Measurements from ENCODE around the gene PAQR9. TPM values are rescaled to one million over a fixed set of nuclear protein-coding genes. Genes with fewer than 3 reads are reported as not detected.

PAQR9 gene
- total and polyA plus RNA-seq, 2 donors (not counting 1 experiment from before 2014, with no cell fraction given) = not detected

DNA sequence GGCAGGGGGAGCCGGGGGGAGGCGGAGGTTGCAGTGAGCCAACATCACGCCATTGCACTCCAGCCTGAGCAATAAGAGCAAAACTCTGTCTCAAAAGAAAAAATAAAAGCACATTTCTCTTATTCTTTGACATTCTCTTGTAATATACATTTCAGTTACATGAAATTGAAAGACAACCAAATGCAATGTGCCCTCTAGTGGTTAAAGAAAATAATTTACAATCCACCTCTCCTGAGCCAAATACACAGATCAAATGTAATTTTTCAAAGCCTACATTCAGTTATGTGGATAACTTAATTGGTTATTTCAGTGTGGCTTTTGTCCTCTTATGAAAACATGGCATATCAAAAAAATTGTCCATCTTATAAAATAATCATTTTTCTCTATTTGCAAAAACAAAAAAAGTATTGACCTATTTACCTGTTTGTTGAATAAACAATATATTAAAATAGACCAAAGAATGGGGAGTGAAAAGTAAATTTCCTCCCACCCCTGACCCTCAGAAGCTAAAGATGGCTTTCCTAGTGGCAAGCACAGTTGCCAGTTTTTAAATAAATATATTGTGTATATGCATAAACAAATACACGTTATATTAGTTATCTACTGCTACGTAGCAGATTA is 23.7 kb upstream of the PAQR9 start:
- Histone ChIP-seq H3K9me3 (ENCODE audit: control extremely low read depth in 1 of 3, control insufficient read depth in 2 of 3, insufficient read depth in 1 of 3, low read length in 2 of 3) (no peaks in the 10 kb centered on the region), H3K4me3 (ENCODE audit: control extremely low read depth in 1 of 5, extremely low read depth in 1 of 5, insufficient read depth in 1 of 5, low read depth in 2 of 5, low read length in 4 of 5) (no peak overlapping the region), H3K27ac (ENCODE audit: low read length in 2 of 2) (no peak overlapping the region), H3K36me3 (replicated peaks in 1 of 2; ENCODE audit: control extremely low read depth in 1 of 2, control insufficient read depth in 1 of 2, extremely low read depth in 1 of 2, insufficient read depth in 2 of 2, low read length in 1 of 2) (no peaks in the 10 kb centered on the region), H3K27me3 (replicated peaks in 1 of 4; ENCODE audit: control extremely low read depth in 1 of 4, control insufficient read depth in 3 of 4, insufficient read depth in 4 of 4, low read length in 3 of 4) (no peaks in the 10 kb centered on the region), H3K4me2 (replicated peaks; ENCODE audit: low read depth, low read length, poor library complexity, severe bottlenecking) (no peak overlapping the region), H3K4me1 (ENCODE audit: control insufficient read depth in 2 of 2, insufficient read depth in 2 of 2, low read length in 2 of 2) (no peaks in the 10 kb centered on the region), H3K9ac (ENCODE audit: low read length) (no peak overlapping the region), H2AFZ (ENCODE audit: insufficient read depth, low read depth, low read length, poor library complexity, severe bottlenecking) (no peak overlapping the region), H3K79me2 (ENCODE audit: control insufficient read depth, insufficient read depth, low read length) (no peaks in the 10 kb centered on the region), H4K20me1 (ENCODE audit: control insufficient read depth, insufficient read depth, low read length, poor library complexity, severe bottlenecking) (no peaks in the 10 kb centered on the region)
- H3K9me3 Mint-ChIP-seq (ENCODE audit: insufficient read depth) = no peaks in the 10 kb centered on the region
- POLR2A ChIA-PET = no interaction called here
- H3K4me3 Mint-ChIP-seq = no peak overlapping the region
- TF ChIP-seq, protein P1, sequence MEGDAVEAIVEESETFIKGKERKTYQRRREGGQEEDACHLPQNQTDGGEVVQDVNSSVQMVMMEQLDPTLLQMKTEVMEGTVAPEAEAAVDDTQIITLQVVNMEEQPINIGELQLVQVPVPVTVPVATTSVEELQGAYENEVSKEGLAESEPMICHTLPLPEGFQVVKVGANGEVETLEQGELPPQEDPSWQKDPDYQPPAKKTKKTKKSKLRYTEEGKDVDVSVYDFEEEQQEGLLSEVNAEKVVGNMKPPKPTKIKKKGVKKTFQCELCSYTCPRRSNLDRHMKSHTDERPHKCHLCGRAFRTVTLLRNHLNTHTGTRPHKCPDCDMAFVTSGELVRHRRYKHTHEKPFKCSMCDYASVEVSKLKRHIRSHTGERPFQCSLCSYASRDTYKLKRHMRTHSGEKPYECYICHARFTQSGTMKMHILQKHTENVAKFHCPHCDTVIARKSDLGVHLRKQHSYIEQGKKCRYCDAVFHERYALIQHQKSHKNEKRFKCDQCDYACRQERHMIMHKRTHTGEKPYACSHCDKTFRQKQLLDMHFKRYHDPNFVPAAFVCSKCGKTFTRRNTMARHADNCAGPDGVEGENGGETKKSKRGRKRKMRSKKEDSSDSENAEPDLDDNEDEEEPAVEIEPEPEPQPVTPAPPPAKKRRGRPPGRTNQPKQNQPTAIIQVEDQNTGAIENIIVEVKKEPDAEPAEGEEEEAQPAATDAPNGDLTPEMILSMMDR (IDR thresholded peaks at IDR 0.05) = peak; percentile 77
- no peak for TF ChIP-seq EZH2 (IDR thresholded peaks at IDR 0.05; ENCODE audit: borderline replicate concordance, insufficient read depth, low read depth, low read length, poor library complexity, severe bottlenecking)
- no peaks in the 10 kb centered on the region for H3K4me1 Mint-ChIP-seq
- ATAC-seq (ENCODE audit: low read depth) = no peak
- H3K27me3 Mint-ChIP-seq = peaks cover 5% of the 10 kb centered on the region
- CTCF ChIA-PET = interaction anchor here (0.7 to 2.5 kb wide), 5 partner anchors 10 to 694 kb away, joined by 3 to 8 read pairs (median 3); partner anchors contain the start of gene U2SURP
- WGBS (ENCODE audit: insufficient coverage) = 100% methylated on average over 2 of the region's 5 CpGs
- DNase-seq = peak; percentile 50
- intact Hi-C loops (cut with micrococcal nuclease) = loop anchor here (1.0 to 5.0 kb wide), 2 partner anchors 401 to 860 kb away; no protein-coding TSS in a partner anchor
- no peak overlapping the region for H3K27ac Mint-ChIP-seq

GRCh38 chr3:142984255-142984654 is 20.8 kb upstream of the PAQR9 start:
- Mint-ChIP-seq H3K4me3 (no peak overlapping the region), H3K27ac (no peak overlapping the region), H3K4me1 (no peaks in the 10 kb centered on the region), H3K9me3 (ENCODE audit: insufficient read depth) (no peaks in the 10 kb centered on the region), H3K27me3 (peaks cover 20% of the 10 kb centered on the region)
- Histone ChIP-seq H3K4me1 (ENCODE audit: control insufficient read depth in 2 of 2, insufficient read depth in 2 of 2, low read length in 2 of 2) (no peaks in the 10 kb centered on the region), H4K20me1 (ENCODE audit: control insufficient read depth, insufficient read depth, low read length, poor library complexity, severe bottlenecking) (no peaks in the 10 kb centered on the region), H3K79me2 (ENCODE audit: control insufficient read depth, insufficient read depth, low read length) (no peaks in the 10 kb centered on the region), H3K36me3 (replicated peaks in 1 of 2; ENCODE audit: control extremely low read depth in 1 of 2, control insufficient read depth in 1 of 2, extremely low read depth in 1 of 2, insufficient read depth in 2 of 2, low read length in 1 of 2) (no peaks in the 10 kb centered on the region), H3K27ac (ENCODE audit: low read length in 2 of 2) (no peak overlapping the region), H3K27me3 (replicated peaks in 1 of 4; ENCODE audit: control extremely low read depth in 1 of 4, control insufficient read depth in 3 of 4, insufficient read depth in 4 of 4, low read length in 3 of 4) (no peaks in the 10 kb centered on the region), H3K4me3 (ENCODE audit: control extremely low read depth in 1 of 5, extremely low read depth in 1 of 5, insufficient read depth in 1 of 5, low read depth in 2 of 5, low read length in 4 of 5) (no peak overlapping the region), H3K4me2 (replicated peaks; ENCODE audit: low read depth, low read length, poor library complexity, severe bottlenecking) (no peak overlapping the region), H3K9me3 (ENCODE audit: control extremely low read depth in 1 of 3, control insufficient read depth in 2 of 3, insufficient read depth in 1 of 3, low read length in 2 of 3) (no peaks in the 10 kb centered on the region), H2AFZ (ENCODE audit: insufficient read depth, low read depth, low read length, poor library complexity, severe bottlenecking) (no peak overlapping the region), H3K9ac (ENCODE audit: low read length) (no peak overlapping the region)
- ChIA-PET CTCF (interaction anchor here (0.6 to 2.5 kb wide), 5 partner anchors 10 to 387 kb away, joined by 3 to 7 read pairs (median 3); no protein-coding TSS in a partner anchor), POLR2A (no interaction called here)
- TF ChIP-seq, protein P1 (IDR thresholded peaks at IDR 0.05) = no peak
- no peak for TF ChIP-seq EZH2 (IDR thresholded peaks at IDR 0.05; ENCODE audit: borderline replicate concordance, insufficient read depth, low read depth, low read length, poor library complexity, severe bottlenecking)
- ATAC-seq (ENCODE audit: low read depth) = no peak
- 100% methylated on average over 3 of the region's 3 CpGs for WGBS (ENCODE audit: insufficient coverage)
- intact Hi-C loops (cut with micrococcal nuclease) = no loop called here
- no peak for DNase-seq

Data from B cell (primary cell).